ENCODE measurements around the gene CFAP45.

The CFAP45 gene

DNA sequence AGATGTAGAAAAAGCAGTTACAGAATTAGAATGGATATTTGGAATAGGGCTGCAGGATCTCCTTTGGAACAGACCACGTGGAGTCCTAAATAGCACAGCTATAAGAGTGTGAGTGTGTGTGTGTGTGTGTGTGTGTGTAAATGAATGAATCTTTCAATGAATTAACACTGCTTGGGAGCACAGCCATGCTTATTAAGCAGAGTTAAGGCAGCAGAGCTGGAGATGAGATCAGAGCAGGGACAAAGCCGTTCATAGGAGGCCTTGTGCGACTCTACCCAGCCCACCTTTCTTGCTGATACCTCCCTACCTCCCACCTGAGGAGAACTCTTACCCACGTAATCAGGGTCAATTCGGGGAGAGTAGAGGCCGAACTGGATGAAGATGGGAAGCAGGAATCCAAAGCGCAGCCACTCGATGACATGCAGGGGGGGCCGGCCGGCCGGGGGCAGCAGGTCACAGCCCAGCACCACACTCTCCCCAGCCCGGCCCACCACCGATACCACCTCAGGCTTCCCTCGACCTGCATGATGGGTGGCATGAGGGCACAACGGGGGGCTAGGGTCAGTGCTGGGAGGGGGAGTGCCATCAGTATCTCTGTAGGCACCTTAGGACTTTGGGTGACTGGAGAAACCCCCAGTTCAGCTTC, 42.8 kb upstream of the CFAP45 start:
- H3K4me3 ChIP-seq (ENCODE audit: severe bottlenecking), result no peak overlapping the region
- DNase-seq (ENCODE audit: low spot score), result no peak
- ATAC-seq (ENCODE audit: low read depth), result no peak
- H3K4me1 ChIP-seq (ENCODE audit: insufficient read depth, poor library complexity, severe bottlenecking), result peaks cover 14% of the 10 kb centered on the region
- TF ChIP-seq, protein P1, sequence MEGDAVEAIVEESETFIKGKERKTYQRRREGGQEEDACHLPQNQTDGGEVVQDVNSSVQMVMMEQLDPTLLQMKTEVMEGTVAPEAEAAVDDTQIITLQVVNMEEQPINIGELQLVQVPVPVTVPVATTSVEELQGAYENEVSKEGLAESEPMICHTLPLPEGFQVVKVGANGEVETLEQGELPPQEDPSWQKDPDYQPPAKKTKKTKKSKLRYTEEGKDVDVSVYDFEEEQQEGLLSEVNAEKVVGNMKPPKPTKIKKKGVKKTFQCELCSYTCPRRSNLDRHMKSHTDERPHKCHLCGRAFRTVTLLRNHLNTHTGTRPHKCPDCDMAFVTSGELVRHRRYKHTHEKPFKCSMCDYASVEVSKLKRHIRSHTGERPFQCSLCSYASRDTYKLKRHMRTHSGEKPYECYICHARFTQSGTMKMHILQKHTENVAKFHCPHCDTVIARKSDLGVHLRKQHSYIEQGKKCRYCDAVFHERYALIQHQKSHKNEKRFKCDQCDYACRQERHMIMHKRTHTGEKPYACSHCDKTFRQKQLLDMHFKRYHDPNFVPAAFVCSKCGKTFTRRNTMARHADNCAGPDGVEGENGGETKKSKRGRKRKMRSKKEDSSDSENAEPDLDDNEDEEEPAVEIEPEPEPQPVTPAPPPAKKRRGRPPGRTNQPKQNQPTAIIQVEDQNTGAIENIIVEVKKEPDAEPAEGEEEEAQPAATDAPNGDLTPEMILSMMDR (IDR thresholded peaks at IDR 0.05; ENCODE audit: poor library complexity, severe bottlenecking), result no peak
- no peaks in the 10 kb centered on the region for H3K27me3 ChIP-seq (ENCODE audit: insufficient read depth, poor library complexity, severe bottlenecking)
- H3K9me3 ChIP-seq (ENCODE audit: severe bottlenecking), result no peaks in the 10 kb centered on the region
- no peak overlapping the region for H3K27ac ChIP-seq (ENCODE audit: poor library complexity, severe bottlenecking)
- H3K36me3 ChIP-seq (ENCODE audit: low read depth), result no peaks in the 10 kb centered on the region

DNA sequence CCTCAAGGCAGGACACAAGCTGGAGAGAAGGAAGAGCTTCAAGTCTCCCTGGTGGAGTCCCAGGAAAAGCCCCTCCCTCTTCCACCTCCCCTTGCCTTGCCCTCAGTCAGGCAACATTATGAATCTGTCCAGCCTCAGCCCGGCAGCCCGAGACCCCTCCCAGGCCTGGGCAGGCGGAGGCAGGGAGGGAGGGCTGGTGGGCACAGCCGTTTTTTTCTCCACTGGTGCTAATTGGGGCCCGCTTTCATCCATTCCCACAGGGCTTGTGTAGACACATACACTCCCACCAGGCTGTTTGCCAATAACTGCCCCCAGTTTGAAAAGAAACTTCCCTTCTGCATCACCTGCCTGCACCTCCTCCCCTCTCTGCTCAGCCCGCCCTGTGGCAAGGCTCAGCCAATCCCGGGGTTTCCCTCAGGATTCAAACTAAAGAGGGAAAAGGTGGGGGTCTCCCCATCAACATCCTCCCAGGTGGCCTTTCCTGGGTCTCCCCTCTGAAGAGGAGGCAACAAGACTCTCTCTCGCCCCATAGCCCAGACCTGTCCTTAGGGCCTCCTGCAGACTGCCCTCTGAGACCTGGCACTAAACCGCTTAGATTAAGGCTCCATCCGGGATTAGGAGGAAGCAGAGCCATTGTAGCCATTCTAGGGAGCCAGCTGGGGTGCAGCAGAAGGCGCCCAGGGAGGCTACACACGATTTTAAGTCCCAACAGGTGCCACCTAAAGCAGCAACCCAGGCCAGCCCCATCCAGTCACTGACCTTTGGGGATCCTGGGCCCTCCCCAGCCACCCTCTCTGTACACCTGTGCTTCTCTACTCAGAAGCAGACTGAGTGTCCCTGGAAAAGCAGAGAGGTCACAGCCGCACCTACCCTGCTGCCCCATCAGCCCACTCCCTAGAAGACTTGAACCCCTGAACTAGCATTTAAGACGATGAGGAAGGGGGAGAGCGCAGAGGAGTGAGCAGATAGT, 41.9 kb upstream of the CFAP45 start:
- DNase-seq (ENCODE audit: low spot score), result no peak
- no peaks in the 10 kb centered on the region for H3K9me3 ChIP-seq (ENCODE audit: severe bottlenecking)
- no peaks in the 10 kb centered on the region for H3K27me3 ChIP-seq (ENCODE audit: insufficient read depth, poor library complexity, severe bottlenecking)
- ATAC-seq (ENCODE audit: low read depth), result no peak
- H3K4me3 ChIP-seq (ENCODE audit: severe bottlenecking), result no peak overlapping the region
- H3K27ac ChIP-seq (ENCODE audit: poor library complexity, severe bottlenecking), result no peak overlapping the region
- TF ChIP-seq, protein P1 (IDR thresholded peaks at IDR 0.05; ENCODE audit: poor library complexity, severe bottlenecking), result no peak
- peaks cover 17% of the 10 kb centered on the region for H3K4me1 ChIP-seq (ENCODE audit: insufficient read depth, poor library complexity, severe bottlenecking)
- no peaks in the 10 kb centered on the region for H3K36me3 ChIP-seq (ENCODE audit: low read depth)

DNA sequence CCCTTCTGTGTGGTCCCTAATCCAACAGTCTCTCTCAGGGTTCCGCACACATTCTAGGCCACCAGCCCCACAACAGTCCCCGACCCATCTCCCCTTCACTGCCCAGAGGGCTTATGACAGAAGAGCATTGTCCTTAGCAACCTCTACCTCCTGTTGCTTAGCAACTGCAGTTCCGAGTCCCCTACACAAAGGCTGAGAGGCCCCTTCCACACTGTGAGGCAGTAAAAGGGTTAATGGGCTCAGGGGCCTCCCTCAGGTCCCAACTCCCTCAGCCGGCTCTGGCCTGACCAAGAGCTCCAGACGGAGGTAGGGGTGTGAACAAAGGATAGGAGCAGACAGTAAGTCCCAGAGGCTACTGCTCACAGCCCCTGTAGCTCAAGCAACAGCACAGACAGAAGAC, 41.2 kb upstream of the CFAP45 start:
- TF ChIP-seq, protein P1 (IDR thresholded peaks at IDR 0.05; ENCODE audit: poor library complexity, severe bottlenecking), result no peak
- DNase-seq (ENCODE audit: low spot score) (no peak), ATAC-seq (ENCODE audit: low read depth) (no peak)
- H3K4me1 ChIP-seq (ENCODE audit: insufficient read depth, poor library complexity, severe bottlenecking), result peaks cover 17% of the 10 kb centered on the region
- H3K4me3 ChIP-seq (ENCODE audit: severe bottlenecking), result no peak overlapping the region
- no peak overlapping the region for H3K27ac ChIP-seq (ENCODE audit: poor library complexity, severe bottlenecking)
- H3K9me3 ChIP-seq (ENCODE audit: severe bottlenecking), result no peaks in the 10 kb centered on the region
- no peaks in the 10 kb centered on the region for H3K36me3 ChIP-seq (ENCODE audit: low read depth)
- H3K27me3 ChIP-seq (ENCODE audit: insufficient read depth, poor library complexity, severe bottlenecking), result no peaks in the 10 kb centered on the region

DNA sequence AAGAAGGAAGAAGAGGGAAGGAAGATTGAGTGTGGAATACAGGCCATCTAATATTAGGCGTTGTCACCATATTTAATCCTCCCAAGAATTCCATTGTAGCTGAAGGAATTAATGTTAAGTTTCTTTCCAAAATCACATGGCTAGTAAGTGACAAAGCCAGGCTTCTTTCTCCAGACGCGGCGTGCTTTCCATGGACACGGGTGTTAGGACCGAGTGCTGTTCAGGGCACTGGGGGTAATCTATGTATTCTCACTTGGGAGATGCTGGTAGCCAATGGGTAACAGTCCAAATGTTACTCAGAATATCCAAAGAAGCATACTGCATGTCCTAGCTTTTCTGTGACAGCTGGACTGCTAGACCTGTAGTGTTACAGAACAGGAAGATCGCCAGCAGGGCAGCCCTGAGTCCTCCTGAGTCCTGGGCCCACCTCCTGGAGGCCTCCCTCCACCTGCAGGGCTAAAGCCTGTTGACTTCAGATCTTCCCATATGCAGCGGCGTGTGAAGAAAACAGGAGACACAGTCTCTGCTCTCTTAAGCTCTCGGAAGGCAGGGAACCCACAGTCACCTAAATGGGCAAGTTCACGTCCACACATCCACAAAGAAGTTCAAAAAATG, 40.1 kb upstream of the CFAP45 start:
- Histone ChIP-seq H3K27ac (ENCODE audit: poor library complexity, severe bottlenecking) (no peak overlapping the region), H3K4me1 (ENCODE audit: insufficient read depth, poor library complexity, severe bottlenecking) (peaks cover 17% of the 10 kb centered on the region), H3K9me3 (ENCODE audit: severe bottlenecking) (no peaks in the 10 kb centered on the region), H3K36me3 (ENCODE audit: low read depth) (no peaks in the 10 kb centered on the region), H3K27me3 (ENCODE audit: insufficient read depth, poor library complexity, severe bottlenecking) (no peaks in the 10 kb centered on the region), H3K4me3 (ENCODE audit: severe bottlenecking) (no peak overlapping the region)
- DNase-seq (ENCODE audit: low spot score) (no peak), ATAC-seq (ENCODE audit: low read depth) (no peak)
- TF ChIP-seq, protein P1 (IDR thresholded peaks at IDR 0.05; ENCODE audit: poor library complexity, severe bottlenecking), result no peak

All from RWPE2 (cell line).